Endothelial cell of umbilical vein (primary cell): Measurements from ENCODE around the gene FPR1. TPM values are rescaled to one million over a fixed set of nuclear protein-coding genes. Genes with fewer than 3 reads are reported as not detected.

Experiments used
- BruUV-seq: library from RNA; stranded (reverse); fragments of 400-500 nt; replicated peaks from 2 replicates; lab custom pipeline; 2021; lab: Mats Ljungman, UMichigan
- CTCF ChIA-PET: fragments of 300-600, 350-600 bp; sonication (Branson Sonifier 250); formaldehyde crosslinking; loops from one replicate; lab custom pipeline; 2021; ENCODE audit warnings: antibody characterized with exemption, inconsistent platforms; lab: Charles Lee
- POLR2A ChIA-PET: fragments of 300-600, 350-600 bp; sonication (Branson Sonifier 250); formaldehyde crosslinking; loops from one replicate; lab custom pipeline; 2021; ENCODE audit warnings: antibody characterized with exemption, inconsistent platforms; lab: Charles Lee
- DNase-seq: peaks from one replicate; pipeline ENCODE4 v3.0.0-alpha.2; 2011; ENCODE audit warnings: low read depth, low spot score
- FAIRE-seq: peaks from 2 replicates; lab custom pipeline; 2011; peaks lifted over from hg19 to GRCh38; lab: Jason Lieb, UNC
- H2AFZ ChIP-seq: 2 replicates; pipeline ENCODE4 v1.6.0; 2012; ENCODE audit warnings: low read depth, low read length, control low read depth, inconsistent platforms
- H3K27ac ChIP-seq: 2 replicates; pipeline ENCODE4 v1.5.1; 2011; ENCODE audit warnings: low read depth, mild to moderate bottlenecking, control low read depth, low read length, moderate library complexity; ENCODE audit not compliant: insufficient read depth
- H3K27me3 ChIP-seq, 2 experiments: 2 replicates each; pipeline versions ENCODE4 v1.6.0 to v1.6.1; 2011; ENCODE audit warnings: low read length in 2 of 2, mixed read lengths in 1 of 2; ENCODE audit not compliant: control insufficient read depth in 2 of 2, insufficient read depth in 2 of 2
- H3K36me3 ChIP-seq, 2 experiments: 2 replicates in 1 of 2; 3 replicates in 1 of 2; pipeline ENCODE4 v1.5.1; 2011; ENCODE audit warnings: low read length in 2 of 2, mild to moderate bottlenecking in 1 of 2, moderate library complexity in 1 of 2; ENCODE audit not compliant: control insufficient read depth in 2 of 2, insufficient read depth in 2 of 2; ENCODE audit errors: extremely low read depth in 1 of 2
- H3K4me1 ChIP-seq: 3 replicates; pipeline ENCODE4 v1.5.1; 2011; ENCODE audit warnings: mild to moderate bottlenecking, low read length; ENCODE audit not compliant: control insufficient read depth, insufficient read depth; ENCODE audit errors: extremely low read depth
- H3K4me2 ChIP-seq: 2 replicates; pipeline ENCODE4 v1.6.1; 2011; ENCODE audit warnings: low read length, control low read depth, mixed read lengths; ENCODE audit not compliant: insufficient read depth
- H3K4me3 ChIP-seq, 3 experiments: fragments of 200-600 bp in 1 of 3; sonication (generic), shearing (Covaris generic) in 1 of 3; replicated peaks in 1 of 3; 2 replicates each; pipeline ENCODE4 v1.5.1; 2011 to 2016; ENCODE audit warnings: control low read depth in 3 of 3, low read length in 3 of 3, mild to moderate bottlenecking in 2 of 3, inconsistent platforms in 1 of 3, low read depth in 1 of 3, moderate library complexity in 1 of 3; ENCODE audit not compliant: insufficient read depth in 1 of 3
- H3K79me2 ChIP-seq: 2 replicates; pipeline ENCODE4 v1.6.0; 2012; ENCODE audit warnings: low read length, inconsistent platforms; ENCODE audit not compliant: control insufficient read depth, insufficient read depth
- H3K9ac ChIP-seq: replicated peaks from 2 replicates; pipeline ENCODE3; 2011; ENCODE audit warnings: low read length, control low read depth; ENCODE audit not compliant: insufficient read depth; ENCODE audit errors: extremely low read depth
- H3K9me1 ChIP-seq: replicated peaks from 3 replicates; pipeline ENCODE4 v1.6.0; 2011; ENCODE audit warnings: mild to moderate bottlenecking, low read length; ENCODE audit not compliant: control insufficient read depth, insufficient read depth; ENCODE audit errors: extremely low read depth
- H3K9me3 ChIP-seq: replicated peaks from 2 replicates; pipeline ENCODE4 v1.5.1; 2012; ENCODE audit warnings: low read length, inconsistent platforms; ENCODE audit not compliant: control insufficient read depth, insufficient read depth
- H4K20me1 ChIP-seq: replicated peaks from 2 replicates; pipeline ENCODE3; 2011; ENCODE audit warnings: mild to moderate bottlenecking, low read length; ENCODE audit not compliant: control insufficient read depth, insufficient read depth; ENCODE audit errors: extremely low read depth
- CTCF ChIP-seq, 2 donors: IDR thresholded peaks; 1 replicate in 1 of 2; 2 replicates in 1 of 2; pipeline ENCODE4 v1.5.1; 2011; ENCODE audit warnings: low read length in 2 of 2, mild to moderate bottlenecking in 2 of 2, moderate library complexity in 2 of 2, control low read depth in 1 of 2, inconsistent platforms in 1 of 2, low read depth in 1 of 2; ENCODE audit not compliant: insufficient read depth in 1 of 2; ENCODE audit errors: extremely low read depth in 1 of 2
- EZH2 ChIP-seq: IDR thresholded peaks from 2 replicates; pipeline ENCODE4 v1.6.1; 2012; ENCODE audit warnings: borderline replicate concordance, low read depth, mild to moderate bottlenecking, moderate library complexity, low read length, inconsistent platforms; ENCODE audit not compliant: severe bottlenecking
- FOS ChIP-seq: IDR thresholded peaks from 2 replicates; pipeline ENCODE4 v1.6.1; 2011; ENCODE audit warnings: mild to moderate bottlenecking, low read length, moderate library complexity, borderline replicate concordance; ENCODE audit not compliant: insufficient read depth
- GATA2 ChIP-seq: IDR thresholded peaks from 2 replicates; pipeline ENCODE4 v1.7.0; 2011; ENCODE audit warnings: low read depth, mild to moderate bottlenecking, moderate library complexity, mixed read lengths, low read length; ENCODE audit not compliant: insufficient read length, insufficient read depth
- JUN ChIP-seq: IDR thresholded peaks from 2 replicates; pipeline ENCODE4 v1.6.1; 2011; ENCODE audit warnings: borderline replicate concordance, low read depth; ENCODE audit not compliant: insufficient read length, insufficient read depth
- MAX ChIP-seq: IDR thresholded peaks from 2 replicates; pipeline ENCODE4 v1.6.1; 2011; ENCODE audit not compliant: insufficient read depth, insufficient read length
- MYC ChIP-seq: IDR thresholded peaks from one replicate; pipeline ENCODE4 v1.6.1; 2011; ENCODE audit warnings: mild to moderate bottlenecking, low read depth, low read length
- POLR2A ChIP-seq: IDR thresholded peaks from 2 replicates; pipeline ENCODE4 v1.6.1; 2012; ENCODE audit warnings: low read depth, mild to moderate bottlenecking, control low read depth, low read length
- POLR2AphosphoS5 ChIP-seq: IDR thresholded peaks from 2 replicates; pipeline ENCODE4 v1.6.1; 2012; ENCODE audit warnings: low read depth, mild to moderate bottlenecking, control low read depth, low read length, moderate library complexity; ENCODE audit not compliant: insufficient read depth
- dilution Hi-C: fragments of 300-500 bp; cut with MboI; formaldehyde crosslinking; loops from one replicate; pipeline ENCODE4 v1.15.0; 2019; ENCODE audit warnings: low sequenced_read_pairs; ENCODE audit not compliant: extremely low pct_ligation_motif_present
- intact Hi-C: fragments of 100-400 bp; cut with micrococcal nuclease; formaldehyde crosslinking; loops from one replicate; pipeline ENCODE4 v1.10.0; 2022
- polyA plus RNA-seq, 4 experiments: library from polyadenylated mRNA; depleted of rRNA in 3 of 4; stranded (reverse) in 3 of 4; unstranded in 1 of 4; fragments of >200 nt; gene quantifications; 2 replicates each; pipeline versions ENCODE4 v1.2.1 to v1.2.3, GENCODE V29; 2011 to 2012; ENCODE audit warnings: missing spikeins in 1 of 4
- total RNA-seq: library from RNA; stranded (reverse); gene quantifications from 2 replicates; pipeline ENCODE4 v1.2.3, GENCODE V29; 2021

FPR1 gene
- total and polyA plus RNA-seq, 2 donors (not counting 3 experiments of a cell fraction or from before 2014, with no cell fraction given): not detected

GRCh38 chr19:51760697-51761356 lies 9.1 kb upstream of the FPR1 start, which contains the start of gene FPR2:
TSS of gene FPR2 (plus strand) at chr19:51761180. CDS start at chr19:51768659, 7,479 bp downstream.
- no TSS peak for BruUV-seq
- no peak for DNase-seq
- FAIRE-seq: no peak
- Histone ChIP-seq H3K9ac (no peak within 1 kb of the TSS), H3K9me1 (no peaks in the 10 kb centered on the region), H3K27me3 (no peaks in the 10 kb centered on the region), H3K4me2 (no peak within 1 kb of the TSS), H4K20me1 (no peaks in the 10 kb centered on the region), H3K9me3 (peaks cover 1% of the 10 kb centered on the region), H3K27ac (no peak within 1 kb of the TSS), H3K4me1 (no peaks in the 10 kb centered on the region), H3K36me3 (no peaks in the 10 kb centered on the region), H3K79me2 (no peaks in the 10 kb centered on the region), H3K4me3 (no peak within 1 kb of the TSS), H2AFZ (no peak within 1 kb of the TSS)
- dilution Hi-C loops (no loop called here), intact Hi-C loops (no loop called here)
- POLR2A ChIA-PET: no interaction called here
- CTCF ChIA-PET: no interaction called here
- TF ChIP-seq POLR2AphosphoS5: no peak
- no peak for TF ChIP-seq GATA2
- no peak for TF ChIP-seq CTCF (IDR thresholded peaks at IDR 0.05; ENCODE audit: extremely low read depth in 1 of 2, insufficient read depth in 1 of 2, low read depth in 1 of 2, low read length in 2 of 2)
- no peak for TF ChIP-seq POLR2A
- TF ChIP-seq MAX: no peak
- no peak for TF ChIP-seq FOS
- no peak for TF ChIP-seq MYC
- no peak for TF ChIP-seq EZH2
- no peak for TF ChIP-seq JUN
